ENCODE data around the gene MYOG.

Gene MYOG
- 0 reads per million in 4 donors for total RNA-seq

DNA sequence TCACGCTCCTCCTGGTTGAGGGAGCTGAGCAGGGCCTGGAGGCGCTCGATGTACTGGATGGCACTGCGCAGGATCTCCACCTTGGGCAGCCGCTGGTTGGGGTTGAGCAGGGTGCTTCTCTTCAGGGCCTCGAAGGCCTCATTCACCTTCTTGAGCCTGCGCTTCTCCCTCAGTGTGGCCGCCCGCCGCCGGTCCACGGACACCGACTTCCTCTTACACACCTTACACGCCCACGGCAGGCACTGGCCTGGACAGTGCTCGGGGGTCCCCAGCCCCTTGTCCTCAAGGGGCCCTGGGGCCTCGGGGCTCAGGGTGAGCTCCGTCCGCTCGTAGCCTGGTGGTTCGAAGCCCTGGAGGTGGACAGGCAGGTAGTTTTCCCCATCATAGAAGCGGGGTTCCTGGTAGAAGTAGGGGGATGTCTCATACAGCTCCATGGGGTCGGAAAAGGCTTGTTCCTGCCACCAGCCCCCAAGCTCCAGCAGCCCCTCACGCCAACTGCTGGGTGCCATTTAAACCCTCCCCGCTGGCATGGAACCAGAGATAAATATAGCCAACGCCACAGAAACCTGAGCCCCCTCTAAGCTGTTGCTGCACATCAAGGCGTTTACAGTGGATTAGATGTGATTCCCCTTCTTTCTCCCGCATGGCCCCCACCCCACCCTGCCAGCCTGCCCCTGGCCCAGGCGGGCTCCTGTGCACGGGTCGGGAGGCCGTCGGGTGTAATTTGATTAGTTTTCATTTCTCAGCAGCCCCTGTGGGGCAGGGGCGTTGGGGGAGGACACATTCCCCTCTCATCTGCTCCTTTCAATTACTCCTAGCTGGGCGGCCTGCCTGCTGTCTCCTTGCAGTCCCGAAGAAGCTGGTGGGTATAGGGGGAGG is at the start of gene MYOG:
MYOG (minus strand) TSS at position 485 of the 879 bp plus-strand sequence; CDS start at position 434, 51 bp downstream.
- DNase-seq: no peak

DNA sequence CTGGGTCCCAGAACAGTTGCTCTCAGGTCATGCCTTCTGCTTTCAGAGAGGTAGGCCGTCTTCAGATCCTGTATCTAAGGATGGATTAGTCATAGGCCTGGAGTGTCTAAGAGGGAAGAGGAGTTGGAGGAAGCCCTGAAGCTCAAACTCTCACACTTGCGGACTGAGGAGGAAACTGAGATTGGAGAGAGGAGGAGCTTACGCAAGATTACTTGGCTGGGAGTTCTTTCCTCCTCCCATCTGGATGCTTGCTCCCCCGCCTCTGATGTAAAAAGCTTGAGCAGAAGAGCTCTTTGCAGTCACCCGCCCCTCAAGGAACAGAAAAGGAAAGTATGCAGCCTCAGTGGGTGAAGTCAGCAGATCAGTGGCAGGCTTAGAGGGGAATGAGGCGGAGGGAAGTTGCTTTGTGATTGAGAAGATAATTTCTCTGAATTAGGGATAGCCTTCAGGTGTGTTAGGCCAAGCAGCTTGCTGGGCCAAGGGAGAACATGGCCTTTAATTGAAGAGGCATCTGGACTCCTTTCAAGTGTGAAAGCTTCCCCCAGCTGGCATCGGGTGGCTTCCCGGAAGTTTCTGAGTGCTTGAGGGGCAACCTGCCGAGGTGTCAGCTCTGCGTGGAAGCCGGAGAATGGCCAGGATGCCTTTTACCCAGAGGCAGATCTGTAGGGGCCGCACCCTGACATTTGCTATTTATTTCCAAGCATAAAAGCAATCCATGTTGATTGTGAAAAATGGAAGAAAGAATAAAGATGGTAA is 48.3 kb upstream of the MYOG start:
- DNase-seq: no peak

DNA sequence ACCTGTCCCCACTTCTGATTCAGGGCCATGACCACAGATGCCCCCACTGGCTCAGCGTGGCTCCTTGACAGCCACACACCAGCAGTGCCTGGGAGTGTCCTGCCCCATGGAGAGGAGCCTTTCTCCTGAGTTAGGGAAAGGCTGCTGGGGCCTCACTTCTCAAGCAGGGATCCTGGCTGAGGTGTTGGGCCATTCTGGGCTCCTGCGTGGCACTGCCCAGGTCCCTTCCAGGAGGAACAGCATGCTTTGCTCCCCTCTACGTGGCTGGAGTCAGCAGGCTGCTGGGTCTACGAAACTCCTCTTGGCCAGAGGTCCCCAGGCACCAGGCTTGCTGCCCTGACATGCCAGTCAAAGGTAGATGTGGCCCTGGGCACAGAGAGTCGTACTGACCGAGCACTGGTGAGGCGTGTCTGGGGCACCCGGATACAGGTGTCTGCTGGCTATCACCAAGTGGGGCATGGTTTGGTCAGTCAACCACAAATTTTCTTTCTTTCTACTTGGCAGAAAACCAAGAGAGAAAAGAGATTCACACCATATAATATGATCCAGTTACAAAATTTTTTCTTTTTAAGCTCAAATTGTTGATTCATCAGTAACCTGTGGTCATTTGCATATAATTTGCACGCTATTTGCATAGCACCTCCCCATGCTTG is 45.9 kb upstream of the MYOG start:
- no peak for DNase-seq

DNA sequence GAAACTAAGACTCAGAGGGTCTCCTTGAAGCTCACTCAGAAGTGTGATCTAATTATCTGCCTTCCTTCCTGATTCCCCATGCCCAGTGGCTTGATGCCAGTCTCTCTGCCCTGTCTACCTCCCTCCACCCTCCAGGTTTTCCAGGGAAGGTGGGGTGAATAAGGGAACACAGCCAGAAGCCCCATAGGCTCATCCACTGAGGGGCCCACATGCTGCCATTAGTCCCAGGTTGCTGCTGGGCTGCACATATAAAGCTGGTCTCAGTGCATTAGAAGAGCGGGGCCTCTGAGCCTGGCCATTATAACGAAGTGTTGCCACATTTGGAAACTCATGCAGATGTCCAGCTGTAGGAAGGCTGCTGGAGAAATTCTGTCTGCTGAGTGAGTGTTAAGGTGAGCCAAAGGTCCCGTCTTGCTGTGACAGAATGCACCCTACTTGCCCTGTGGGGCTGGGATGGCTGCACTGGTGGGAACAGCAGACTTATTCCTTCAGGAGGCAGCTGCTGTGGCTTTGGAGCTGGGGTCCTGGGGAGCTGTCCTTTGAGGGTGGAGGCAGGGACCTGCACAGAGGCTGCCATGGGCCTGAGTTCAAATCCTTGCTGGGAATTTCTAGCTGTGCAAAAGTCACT is 44.7 kb upstream of the MYOG start:
- no peak for DNase-seq

DNA sequence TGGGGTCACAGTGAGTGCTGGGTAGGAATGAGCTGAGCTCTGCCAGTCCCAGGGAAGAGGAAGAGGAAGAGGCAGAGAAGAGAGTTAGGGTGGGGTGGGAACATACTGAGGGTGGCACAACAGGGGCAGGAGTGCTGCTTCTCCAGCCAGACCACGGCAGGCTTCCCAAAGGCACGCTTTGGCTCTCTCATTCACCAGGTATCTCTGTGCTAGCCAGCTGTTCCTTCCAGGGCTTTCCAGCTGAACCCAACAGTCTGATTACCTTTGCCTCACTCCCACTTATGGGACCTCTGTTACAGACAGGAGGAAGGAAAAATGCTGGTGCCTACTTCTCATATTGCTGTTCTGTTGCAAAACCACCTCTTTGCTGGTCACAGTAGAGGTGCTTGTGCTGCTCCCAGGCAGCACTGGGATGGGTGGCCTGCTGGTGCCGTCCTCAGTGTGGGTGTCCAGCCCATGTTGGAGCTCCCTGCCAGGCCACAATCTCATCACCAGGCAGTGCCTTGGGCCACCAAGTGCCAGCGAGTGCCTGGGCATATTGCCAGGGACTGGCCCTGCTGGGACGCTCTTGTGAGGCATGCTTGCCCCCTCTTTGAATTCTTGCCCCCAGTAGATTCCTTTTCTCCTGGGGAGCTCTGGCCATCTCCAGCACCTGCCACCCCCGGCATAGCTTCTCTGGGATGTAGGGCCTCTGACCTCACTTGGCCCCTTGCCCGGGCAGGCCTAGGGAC is 43.9 kb upstream of the MYOG start:
- no peak for DNase-seq

DNA sequence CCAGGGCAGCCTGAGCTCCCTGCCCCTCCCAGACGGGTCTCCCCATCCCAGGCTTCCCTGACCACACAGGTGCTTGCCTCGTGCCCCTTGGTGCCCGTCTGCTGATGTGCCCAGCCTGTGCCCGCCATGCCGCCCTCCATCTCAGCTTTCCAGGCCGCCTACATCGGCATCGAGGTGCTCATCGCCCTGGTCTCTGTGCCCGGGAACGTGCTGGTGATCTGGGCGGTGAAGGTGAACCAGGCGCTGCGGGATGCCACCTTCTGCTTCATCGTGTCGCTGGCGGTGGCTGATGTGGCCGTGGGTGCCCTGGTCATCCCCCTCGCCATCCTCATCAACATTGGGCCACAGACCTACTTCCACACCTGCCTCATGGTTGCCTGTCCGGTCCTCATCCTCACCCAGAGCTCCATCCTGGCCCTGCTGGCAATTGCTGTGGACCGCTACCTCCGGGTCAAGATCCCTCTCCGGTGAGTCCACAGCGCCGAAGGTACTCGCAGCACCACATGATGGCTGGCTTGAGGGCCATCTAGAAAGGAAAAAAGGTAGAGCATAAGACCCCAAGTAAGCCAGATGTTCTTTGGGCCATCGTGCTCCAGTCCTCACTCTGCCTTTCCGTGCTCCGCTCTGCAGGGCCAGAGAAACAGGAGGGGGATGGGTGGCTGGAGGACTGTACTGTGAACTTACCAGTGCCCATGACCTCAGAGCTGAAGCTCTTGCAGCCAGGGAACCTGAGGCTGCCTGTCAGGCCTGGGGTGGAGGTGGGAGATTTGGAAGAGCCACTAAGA is 43.1 kb upstream of the MYOG start:
- DNase-seq: no peak

DNA sequence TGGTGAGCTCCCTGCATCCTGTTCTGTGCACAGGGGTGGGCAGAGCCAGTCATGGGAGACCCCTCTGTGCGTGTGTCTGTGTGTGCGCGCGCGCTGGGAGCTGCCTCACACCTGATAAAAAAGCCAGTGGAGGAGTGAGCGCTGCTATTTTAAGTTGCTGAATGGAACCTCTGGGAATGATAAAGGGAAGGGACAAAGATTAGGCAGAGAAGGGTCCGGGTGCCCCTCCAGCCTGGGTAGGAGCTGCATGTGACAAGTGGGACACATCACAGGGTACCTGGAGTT is 42.6 kb upstream of the MYOG start:
- no peak for DNase-seq

DNA sequence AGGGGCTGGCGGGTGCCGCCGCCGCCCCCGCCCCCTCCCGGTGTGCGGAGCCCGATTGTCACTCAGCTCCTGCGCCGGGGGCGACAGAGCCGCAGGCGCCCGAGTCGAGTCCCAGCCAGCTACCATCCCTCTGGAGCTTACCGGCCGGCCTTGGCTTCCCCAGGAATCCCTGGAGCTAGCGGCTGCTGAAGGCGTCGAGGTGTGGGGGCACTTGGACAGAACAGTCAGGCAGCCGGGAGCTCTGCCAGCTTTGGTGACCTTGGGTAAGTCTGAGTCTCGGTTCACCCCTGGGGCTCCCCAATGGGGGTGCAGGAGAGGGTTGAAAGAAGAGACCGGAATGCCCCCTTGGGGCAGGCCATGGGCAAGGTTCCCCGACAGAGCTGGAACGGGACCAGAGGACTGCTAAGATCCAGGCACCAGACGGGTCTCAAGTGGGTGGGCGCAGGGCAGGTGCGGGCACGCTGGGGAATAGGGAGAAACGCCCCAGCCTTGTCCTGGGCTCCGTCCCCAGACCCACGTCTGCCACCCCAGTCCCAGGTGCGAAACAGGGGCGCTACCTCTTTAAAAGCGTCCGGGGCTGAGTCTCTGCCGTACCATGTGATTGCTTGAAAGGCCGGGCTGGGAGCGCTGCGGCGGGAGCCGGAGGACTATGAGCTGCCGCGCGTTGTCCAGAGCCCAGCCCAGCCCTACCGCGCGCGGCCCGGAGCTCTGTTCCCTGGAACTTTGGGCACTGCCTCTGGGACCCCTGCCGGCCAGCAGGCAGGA is 42.0 kb upstream of the MYOG start, which contains the start of gene ADORA1:
ADORA1 (plus strand) TSS at position 61 of the 765 bp plus-strand sequence. CDS start 1,116 bp downstream, outside the sequence.
- no peak for DNase-seq

DNA sequence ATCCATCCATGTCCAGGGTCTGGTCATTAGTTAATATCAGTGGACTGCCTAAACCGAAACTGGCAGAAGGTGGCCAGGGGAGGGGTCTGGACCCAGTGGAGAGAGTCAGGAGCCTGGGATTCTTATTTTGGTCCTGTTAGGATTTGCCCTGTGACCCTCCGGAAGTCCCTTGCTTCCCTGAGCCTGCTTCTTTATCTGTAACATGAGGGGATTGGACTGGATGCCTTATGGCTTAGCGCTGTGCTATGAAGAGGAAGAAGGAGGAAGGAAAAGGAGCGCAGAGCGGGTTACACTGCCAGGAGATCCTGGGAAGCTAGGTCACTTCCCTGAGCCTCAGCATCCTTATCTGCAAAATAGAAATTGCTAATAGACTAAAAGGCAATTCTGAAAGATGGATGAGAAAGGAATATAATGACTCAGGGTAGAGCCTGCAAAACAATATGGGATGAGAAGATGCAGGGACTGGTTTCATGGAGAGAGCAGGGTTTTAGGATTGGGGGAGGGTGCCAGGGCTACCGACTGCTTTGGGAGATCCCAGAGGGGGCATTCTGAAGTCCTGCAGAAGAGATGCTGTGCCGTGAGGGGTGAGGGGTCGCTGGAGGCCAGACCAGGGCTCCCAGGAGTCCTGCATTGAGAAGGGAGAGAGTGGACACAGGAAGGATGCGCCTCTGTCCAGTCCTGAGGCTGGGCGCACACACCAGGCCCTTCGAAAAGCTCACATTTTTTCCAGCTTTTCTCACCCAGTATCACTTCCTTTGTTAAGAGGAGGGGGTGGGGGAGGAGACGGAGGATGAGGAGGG is 41.3 kb upstream of the MYOG start:
- DNase-seq: no peak

DNA sequence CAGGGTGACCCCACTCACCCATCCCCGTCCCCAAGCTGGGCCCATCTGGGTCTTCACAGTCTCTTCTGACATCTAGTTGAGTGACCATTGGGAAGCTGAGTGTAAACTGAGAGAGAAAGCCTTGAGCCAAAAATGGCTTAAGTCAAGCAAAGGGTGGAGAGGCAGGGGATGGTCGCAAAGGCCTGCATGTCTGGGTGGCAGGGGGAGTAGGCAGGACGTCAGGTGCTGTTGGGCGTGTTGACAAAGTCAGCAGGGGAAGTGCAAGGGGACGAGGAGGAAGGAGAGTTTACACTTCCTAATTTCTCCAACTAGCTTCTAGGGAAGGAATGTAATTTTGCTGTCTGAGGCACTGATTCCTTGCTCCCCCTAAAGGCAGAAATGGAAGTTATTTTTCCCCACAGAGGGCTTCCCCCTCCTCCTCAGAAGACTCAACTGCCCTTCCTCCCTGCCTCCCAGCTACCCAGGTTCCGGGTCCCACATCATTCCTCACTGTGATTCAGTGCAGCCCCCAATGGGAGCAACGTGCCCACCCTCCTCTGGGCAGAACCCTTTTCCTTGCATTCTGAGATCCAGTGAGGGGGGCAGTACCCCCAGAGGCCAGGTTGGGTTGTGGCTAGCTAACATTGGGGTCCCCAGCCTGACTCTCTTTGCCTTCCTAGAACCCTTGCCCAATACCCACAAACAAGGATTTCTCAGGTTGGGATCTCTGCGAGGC is 40.5 kb upstream of the MYOG start:
- DNase-seq: no peak

DNA sequence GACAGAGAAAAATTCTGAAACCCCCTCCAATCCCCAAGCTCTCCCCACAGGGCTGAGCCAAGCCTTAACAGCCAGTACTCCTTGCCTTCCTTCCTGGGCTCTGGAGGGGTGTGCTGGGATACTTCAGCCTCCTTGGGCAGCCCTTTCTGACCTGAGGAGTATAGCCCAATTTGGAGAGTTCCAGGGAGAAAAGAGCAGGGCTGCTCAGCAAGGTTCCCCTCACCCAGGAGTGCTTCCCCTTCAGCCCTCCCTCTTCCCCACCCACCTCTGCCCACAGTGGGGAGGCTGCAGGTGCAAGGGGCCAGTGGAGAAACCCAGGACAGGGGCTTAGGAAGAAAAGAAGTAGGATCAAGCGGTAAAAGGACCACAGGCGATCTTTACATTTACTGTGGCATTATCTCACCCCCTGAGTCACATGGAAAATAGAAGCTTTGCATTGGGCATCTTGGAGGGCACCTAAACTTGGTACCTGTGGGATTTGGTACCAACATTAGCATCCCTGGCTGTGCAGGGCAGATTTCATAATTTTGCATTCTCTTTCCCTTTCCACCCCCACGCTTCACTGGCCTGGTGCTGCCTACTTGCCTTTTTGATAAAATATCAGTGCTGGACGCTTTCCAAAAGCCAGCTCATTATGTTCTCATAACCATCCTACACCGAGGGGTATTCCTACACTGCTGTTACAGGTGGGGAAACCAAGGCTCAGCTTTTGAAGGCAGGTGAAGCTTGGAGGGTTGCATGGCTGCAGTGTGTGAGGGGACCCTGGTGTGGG is 38.9 kb upstream of the MYOG start:
- DNase-seq: no peak

DNA sequence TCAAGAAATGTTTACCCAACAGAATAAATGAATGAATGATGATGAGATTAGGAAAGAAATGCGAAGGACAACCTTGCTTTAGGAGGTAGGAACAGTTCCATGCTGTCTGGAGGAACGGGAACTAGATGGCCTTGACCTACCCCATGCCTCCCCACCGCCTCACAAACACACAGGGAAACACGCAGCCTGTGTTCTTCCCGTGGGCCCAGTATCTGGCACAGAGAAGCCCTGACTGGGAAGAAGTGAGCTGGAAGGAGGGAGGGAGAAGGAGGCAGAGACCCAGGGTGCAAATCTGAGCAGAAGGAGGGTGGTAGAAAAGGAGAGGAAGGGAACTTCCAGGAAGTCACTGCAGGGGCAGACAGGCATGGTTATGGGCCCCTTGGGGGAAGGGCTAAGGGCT is 38.2 kb upstream of the MYOG start:
- DNase-seq: no peak

DNA sequence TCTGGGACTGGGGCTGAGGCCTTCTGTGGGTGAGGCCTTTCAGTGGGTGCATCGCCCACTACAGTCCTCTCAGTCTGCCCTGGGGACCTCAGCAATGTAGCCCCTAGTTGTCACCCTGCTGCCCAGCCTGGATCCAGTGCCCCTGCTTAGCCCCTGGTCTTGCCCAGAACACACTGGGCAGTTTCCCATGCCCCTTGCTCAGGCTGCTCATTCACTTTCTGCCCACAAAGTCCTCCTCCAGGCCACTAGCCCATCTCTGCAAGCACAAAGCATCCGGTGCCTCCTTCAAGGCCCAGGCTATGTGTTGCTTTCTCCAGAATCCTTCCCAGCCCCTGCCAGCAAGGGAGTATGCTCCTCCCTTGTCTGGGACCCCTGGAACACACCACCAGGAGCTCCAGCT is 36.3 kb upstream of the MYOG start:
- no peak for DNase-seq

DNA sequence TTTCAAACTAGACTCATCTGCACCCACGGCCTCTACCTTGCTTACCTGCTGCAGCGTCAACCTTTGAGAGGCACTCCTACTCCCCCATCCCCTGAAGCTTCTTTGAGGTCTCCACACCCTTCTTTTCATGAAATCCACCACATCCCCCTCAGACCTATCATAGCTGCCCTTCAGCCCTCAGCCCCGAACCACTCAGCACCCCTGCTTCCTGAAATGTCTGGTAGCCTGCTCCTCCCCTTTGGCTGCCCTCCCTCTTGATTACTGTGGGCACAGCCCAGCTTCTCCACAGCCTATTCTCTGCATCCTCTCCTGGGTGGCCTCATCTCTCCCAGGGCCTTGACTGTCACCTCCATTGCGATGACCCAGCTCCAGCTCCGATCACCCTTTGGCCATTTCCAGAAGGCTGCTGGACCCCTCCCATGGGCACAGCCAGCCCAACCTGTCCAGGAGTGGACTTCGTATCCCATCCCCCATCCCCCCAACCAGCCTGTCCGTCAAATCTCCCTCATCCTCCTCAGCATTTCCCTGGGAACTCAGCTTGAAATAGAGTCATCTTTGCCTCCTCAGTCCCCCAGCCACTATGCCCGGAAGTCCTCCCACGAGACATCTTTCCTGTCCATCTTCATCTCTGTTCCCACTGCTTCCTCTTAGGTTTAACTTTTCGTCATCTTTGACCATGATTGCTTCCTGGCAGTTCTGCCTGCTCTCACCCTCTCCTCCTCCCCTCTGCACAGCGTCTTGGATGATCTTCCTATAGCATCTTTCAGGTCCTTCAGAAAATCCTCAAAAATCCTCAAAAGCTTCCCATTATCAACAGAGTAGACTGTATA is 35.6 kb upstream of the MYOG start:
- no peak for DNase-seq

DNA sequence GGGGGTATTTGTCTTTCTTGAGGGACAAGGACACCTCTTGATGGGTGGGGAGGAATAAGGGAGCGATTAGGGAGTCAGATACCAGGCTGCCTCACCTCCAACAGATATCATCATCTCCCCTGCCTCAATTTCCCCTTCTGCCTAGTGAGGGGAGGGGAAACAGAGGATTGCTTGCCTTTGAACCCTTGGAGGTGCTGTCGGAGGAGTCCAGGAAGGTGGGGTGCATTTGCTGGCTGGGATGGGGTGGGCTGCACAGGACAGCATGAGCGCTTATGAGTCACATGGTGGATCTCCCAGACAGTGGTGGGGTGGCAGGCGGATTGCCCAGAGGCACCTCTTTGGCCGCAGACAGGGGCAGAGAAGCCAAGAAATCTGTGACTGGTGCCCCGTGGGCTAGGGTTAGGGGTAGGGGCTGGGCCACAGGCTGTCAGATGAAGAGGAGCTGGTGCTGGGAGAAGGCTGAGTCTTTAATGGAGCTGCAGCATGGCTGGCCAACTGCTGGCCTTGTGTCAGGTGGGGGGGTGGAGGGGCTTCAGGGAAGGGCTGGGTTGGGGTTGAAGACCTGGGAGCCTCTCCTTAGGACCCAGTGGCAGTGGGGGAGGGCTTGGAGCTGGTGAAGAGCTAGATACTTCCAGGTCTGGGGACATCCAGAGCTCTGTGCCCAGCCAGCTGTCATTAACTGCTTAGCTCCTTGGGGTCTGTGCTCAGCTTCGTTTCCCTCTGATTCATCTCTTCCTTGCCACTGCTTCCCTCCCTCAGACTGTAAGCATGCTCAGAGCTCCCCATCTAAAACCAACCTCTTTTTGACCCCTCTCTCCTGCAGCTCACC is 34.7 kb upstream of the MYOG start:
- no peak for DNase-seq
